Measurements from ENCODE around the gene GPR37L1.
A peak's percentile ranks its signal among the peaks of the same experiment; 100 is the strongest.
"Not testable (repeated sequence)": the region's sequence is repeated elsewhere in the genome, so short reads cannot be mapped to it uniquely, and the experiment has no call there.

Gene GPR37L1

DNA sequence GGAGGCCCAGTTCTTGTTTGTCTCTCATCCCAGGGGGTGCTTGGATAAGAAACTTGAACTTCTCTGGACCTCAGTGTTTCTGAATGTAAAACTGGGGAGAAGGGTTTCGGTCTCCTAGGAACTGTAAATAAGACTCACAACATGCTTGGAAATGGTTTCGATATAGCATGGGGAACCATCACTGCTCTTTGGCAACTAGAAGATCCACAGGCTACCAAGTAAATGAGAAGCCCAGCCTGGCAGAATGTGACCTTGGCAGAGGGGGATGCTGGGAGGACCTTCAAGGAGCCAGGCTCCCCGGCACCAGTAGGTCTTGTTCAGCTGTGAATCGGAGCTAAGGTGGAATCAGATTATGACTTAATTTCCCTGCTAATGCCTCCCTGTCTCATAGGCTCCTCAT is 18.1 kb downstream of the GPR37L1 start:
- Histone ChIP-seq H3K9me3 (no peaks in the 10 kb centered on the region), H3K4me1 (ENCODE audit: control insufficient read depth in 1 of 2, insufficient read depth in 1 of 2, low read depth in 1 of 2, low read length in 1 of 2) (peaks cover 28 to 31% of the 10 kb centered on the region in 2 experiments), H3K4me3 (ENCODE audit: low read depth in 1 of 2, low read length in 1 of 2) (no peak overlapping the region), H3K27me3 (no peaks in the 10 kb centered on the region), H3K36me3 (peaks cover 35% of the 10 kb centered on the region), H3K27ac (no peak overlapping the region)
- TF ChIP-seq, protein P1, sequence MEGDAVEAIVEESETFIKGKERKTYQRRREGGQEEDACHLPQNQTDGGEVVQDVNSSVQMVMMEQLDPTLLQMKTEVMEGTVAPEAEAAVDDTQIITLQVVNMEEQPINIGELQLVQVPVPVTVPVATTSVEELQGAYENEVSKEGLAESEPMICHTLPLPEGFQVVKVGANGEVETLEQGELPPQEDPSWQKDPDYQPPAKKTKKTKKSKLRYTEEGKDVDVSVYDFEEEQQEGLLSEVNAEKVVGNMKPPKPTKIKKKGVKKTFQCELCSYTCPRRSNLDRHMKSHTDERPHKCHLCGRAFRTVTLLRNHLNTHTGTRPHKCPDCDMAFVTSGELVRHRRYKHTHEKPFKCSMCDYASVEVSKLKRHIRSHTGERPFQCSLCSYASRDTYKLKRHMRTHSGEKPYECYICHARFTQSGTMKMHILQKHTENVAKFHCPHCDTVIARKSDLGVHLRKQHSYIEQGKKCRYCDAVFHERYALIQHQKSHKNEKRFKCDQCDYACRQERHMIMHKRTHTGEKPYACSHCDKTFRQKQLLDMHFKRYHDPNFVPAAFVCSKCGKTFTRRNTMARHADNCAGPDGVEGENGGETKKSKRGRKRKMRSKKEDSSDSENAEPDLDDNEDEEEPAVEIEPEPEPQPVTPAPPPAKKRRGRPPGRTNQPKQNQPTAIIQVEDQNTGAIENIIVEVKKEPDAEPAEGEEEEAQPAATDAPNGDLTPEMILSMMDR (IDR thresholded peaks at IDR 0.05) = no peak

DNA sequence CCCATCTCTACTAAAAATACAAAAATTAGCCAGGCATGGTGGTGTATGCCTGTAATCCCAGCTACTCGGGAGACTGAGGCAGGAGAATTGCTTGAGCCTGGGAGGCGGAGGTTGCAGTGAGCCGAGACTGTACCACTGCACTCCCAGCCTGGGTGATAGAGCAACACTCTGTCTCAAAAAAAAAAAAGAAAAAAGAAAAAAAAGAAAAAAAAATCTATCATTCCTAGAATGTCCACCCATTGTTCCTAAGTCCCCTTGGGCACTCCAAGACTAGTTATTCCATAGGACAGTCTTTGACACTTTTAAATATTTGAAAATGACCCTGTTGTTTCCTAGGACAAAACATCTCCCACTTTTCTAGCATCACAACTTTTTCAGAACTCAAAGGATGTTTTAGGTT is 18.8 kb downstream of the GPR37L1 start:
- H3K27ac ChIP-seq; H3K27me3 ChIP-seq; H3K9me3 ChIP-seq; H3K4me3 ChIP-seq (ENCODE audit: low read depth in 1 of 2, low read length in 1 of 2): not testable (repeated sequence)
- peaks cover 28 to 31% of the 10 kb centered on the region in 2 experiments for H3K4me1 ChIP-seq (ENCODE audit: control insufficient read depth in 1 of 2, insufficient read depth in 1 of 2, low read depth in 1 of 2, low read length in 1 of 2)
- H3K36me3 ChIP-seq = peaks cover 29% of the 10 kb centered on the region

DNA sequence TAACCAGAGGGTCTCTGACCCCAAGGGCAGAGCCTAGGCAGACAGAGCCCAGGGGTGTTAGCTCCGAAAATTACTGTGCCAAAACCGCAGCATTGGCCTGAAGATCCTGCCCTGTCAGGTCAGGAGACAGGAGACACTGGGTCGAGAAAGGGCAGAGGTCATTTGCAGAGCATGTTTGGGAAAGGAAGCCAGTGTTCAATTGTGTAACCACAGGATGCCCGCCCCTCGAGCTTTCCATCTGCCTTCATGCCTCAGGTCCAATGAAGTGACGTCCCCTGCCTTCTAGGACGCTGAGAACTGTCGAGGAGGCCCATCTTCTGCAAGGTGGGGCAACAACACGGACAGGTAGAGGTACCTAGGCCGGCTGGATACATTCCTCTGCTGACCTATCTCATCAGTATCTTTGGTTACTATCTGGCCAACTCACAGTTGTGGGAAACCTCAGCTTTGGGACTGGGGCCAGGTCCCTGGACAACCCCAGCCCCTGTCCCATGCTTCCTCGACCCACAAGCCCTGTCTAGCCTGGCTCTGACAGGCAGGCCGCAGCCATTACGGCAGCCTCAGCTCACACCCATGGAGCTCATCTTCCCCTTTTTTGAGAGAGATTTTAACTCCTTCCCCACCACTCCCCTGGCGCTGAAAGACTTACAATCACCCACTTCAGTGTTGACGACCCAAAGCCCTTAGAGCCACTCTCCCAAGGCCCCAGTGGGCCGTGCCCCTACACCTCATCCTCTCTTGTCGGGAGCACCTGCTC is 20.5 kb downstream of the GPR37L1 start:
- no peaks in the 10 kb centered on the region for H3K27me3 ChIP-seq
- TF ChIP-seq, protein P1 (IDR thresholded peaks at IDR 0.05) = no peak

DNA sequence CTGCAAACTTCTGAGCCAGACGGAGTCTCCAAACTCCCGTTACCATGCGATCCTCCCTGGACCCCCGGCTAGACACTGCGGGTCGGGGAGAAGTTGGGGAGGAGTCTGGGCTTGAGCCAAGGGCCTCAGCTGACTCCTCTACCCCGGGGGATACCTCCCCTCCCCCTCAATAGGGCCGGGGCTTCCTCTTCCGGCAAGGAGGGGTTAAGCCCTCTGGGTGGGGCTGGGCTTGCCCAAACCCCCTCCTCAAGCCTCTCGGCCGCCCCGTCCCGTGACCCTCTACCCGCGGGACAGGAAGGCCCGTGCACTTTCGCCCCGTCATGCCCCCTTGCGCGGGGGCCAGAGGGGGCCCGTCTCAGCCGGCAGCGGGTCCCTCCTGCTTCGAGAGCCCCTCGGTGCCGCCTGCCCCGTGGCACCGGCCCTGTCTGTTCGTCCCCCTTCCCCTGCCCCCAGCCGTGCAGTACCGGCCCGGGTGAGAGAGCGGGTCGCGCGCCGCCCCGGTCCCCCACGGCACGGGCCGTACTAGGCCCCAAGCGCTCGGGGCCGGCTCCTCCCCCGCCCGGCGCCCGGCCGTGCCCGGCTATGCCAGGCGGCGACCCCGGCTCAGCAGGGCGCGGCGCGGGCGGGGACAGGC is 21.2 kb downstream of the GPR37L1 start:
- Histone ChIP-seq H3K4me1 (ENCODE audit: control insufficient read depth in 1 of 2, insufficient read depth in 1 of 2, low read depth in 1 of 2, low read length in 1 of 2) (peaks cover 28 to 31% of the 10 kb centered on the region in 2 experiments), H3K27me3 (no peaks in the 10 kb centered on the region), H3K9me3 (no peaks in the 10 kb centered on the region), H3K36me3 (peaks cover 28% of the 10 kb centered on the region), H3K4me3 (ENCODE audit: low read depth in 1 of 2, low read length in 1 of 2) (peak overlapping the region; percentile 88 to 100), H3K27ac (peak overlapping the region; percentile 90)
- TF ChIP-seq, protein P1 (IDR thresholded peaks at IDR 0.05) = no peak

More for the DNA sequence above, 20.5 kb downstream of the GPR37L1 start:
- peaks cover 28 to 31% of the 10 kb centered on the region in 2 experiments for H3K4me1 ChIP-seq (ENCODE audit: control insufficient read depth in 1 of 2, insufficient read depth in 1 of 2, low read depth in 1 of 2, low read length in 1 of 2)
- no peaks in the 10 kb centered on the region for H3K9me3 ChIP-seq
- peak overlapping the region; percentile 90 for H3K27ac ChIP-seq
- H3K4me3 ChIP-seq (ENCODE audit: low read depth in 1 of 2, low read length in 1 of 2) = peak overlapping the region; percentile 88 to 100
- H3K36me3 ChIP-seq = peaks cover 29% of the 10 kb centered on the region

DNA sequence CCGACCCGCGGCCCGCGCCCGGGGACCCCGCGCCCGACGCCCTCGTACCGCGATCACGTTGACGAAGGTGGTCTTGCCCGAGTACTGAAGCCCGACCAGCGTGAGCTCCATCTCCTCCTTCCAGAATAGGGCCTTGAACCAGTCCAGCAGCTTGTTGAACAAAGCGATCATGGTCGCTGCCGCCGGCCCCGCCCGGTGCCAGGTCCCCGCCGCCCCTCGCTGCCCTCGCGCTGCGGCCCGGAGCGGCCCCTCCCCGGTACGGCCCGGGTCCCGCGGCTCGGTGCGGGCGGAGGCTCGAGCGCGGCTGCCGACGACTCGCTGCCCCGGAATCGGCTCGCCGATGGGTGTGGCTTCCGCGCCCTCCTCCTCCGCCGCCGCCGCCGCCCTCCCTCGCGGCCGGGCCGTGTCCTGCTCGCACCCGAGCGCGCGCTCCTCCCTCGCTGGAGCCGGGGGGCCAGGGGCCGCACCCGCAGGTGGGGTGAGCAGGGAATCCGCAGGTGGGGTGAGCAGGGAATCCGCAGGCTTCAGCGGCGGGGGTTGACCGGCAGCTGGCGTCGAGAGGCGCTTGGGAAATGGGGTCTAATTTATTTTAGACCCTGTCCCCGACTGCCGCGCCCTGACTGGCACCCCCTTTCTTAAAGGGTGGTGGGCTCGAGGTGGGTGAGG is 21.8 kb downstream of the GPR37L1 start, which contains the start of gene ARL8A:
Gene ARL8A (minus strand): TSS at position 336 of the 666 bp plus-strand sequence. CDS start 165 bp downstream, at position 171.
- H3K27ac ChIP-seq = peak within 1 kb of the TSS; percentile 90
- peaks cover 31% of the 10 kb centered on the region for H3K36me3 ChIP-seq
- H3K27me3 ChIP-seq = no peaks in the 10 kb centered on the region
- TF ChIP-seq, protein P1 (IDR thresholded peaks at IDR 0.05) = peak; percentile 26
- H3K4me3 ChIP-seq (ENCODE audit: low read depth in 1 of 2, low read length in 1 of 2) = peak within 1 kb of the TSS; percentile 88 to 100
- H3K4me1 ChIP-seq (ENCODE audit: control insufficient read depth in 1 of 2, insufficient read depth in 1 of 2, low read depth in 1 of 2, low read length in 1 of 2) = peaks cover 28 to 31% of the 10 kb centered on the region in 2 experiments
- no peaks in the 10 kb centered on the region for H3K9me3 ChIP-seq
